Right renal pelvis (tissue), 4 donors: ENCODE results near the gene DOCK2. TPM values are rescaled to one million over a fixed set of nuclear protein-coding genes. Genes with fewer than 3 reads are reported as not detected.
"Not testable (repeated sequence)": the region's sequence is repeated elsewhere in the genome, so short reads cannot be mapped to it uniquely, and the experiment has no call there.

ENCODE experiments used
- DNase-seq, 4 donors: peaks; one replicate each; pipeline ENCODE4 v3.0.0-alpha.2; 2013; ENCODE audit warnings: low read depth in 4 of 4, low spot score in 3 of 4, missing footprints in 1 of 4
- polyA plus RNA-seq, 4 donors: library from polyadenylated mRNA; unstranded; fragments of 120-200 nt; gene quantifications; one replicate each; pipeline ENCODE4 v1.2.1, GENCODE V29; 2013; ENCODE audit not compliant: insufficient read length in 4 of 4

Gene DOCK2
- polyA plus RNA-seq, 4 donors = 2.3 to 4.0 (median 2.5) TPM

GRCh38 chr5:169809281-169809680, 172.2 kb downstream of the DOCK2 start:
- no peak for DNase-seq

DNA sequence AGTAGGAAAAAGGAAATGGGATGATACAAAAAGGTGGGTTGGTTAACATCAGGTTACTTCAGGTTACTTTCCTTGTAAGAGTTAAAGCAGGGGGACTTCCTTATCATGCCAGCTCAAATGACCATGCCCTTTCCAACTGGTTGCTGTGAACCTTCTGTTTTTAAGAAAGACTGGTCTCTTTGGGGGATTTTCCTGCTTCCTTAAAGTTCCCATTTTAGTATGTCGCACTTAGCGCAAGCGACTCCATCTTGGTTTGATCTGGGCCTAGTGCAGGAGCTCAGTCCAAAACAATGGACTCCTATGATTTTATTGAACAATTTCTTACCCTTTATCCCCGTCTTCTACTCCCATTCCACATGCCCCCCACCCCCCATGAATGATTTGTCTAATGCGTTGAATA, 173.4 kb downstream of the DOCK2 start:
- DNase-seq = no peak

- no peak for DNase-seq
Measured at GRCh38 chr5:169811023-169811422, 173.9 kb downstream of the DOCK2 start.

GRCh38 chr5:169811680-169812079, 174.6 kb downstream of the DOCK2 start:
- DNase-seq = no peak

- no peak for DNase-seq
Measured at GRCh38 chr5:169812786-169813185, 175.7 kb downstream of the DOCK2 start.

DNA sequence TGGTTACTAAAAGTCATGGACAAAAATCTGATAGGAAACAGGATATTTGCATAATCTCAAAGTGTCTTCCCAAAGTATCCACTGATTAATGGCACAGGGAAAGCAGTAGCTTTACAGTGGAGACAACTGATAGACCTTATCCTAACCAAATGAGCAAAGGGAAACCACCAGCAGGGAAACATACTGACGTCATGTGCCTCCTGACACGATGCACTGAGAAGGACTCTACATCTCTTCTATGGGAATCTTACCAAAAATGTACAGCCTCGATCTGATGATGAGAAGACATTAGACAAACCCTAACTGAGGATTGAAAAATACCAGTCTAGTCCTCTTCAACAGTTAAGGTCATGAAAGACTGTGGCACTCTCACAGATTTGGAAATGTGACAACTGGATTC, 177.0 kb downstream of the DOCK2 start:
- no peak for DNase-seq

- DNase-seq = no peak
Measured at GRCh38 chr5:169814522-169814921, 177.4 kb downstream of the DOCK2 start.

DNA sequence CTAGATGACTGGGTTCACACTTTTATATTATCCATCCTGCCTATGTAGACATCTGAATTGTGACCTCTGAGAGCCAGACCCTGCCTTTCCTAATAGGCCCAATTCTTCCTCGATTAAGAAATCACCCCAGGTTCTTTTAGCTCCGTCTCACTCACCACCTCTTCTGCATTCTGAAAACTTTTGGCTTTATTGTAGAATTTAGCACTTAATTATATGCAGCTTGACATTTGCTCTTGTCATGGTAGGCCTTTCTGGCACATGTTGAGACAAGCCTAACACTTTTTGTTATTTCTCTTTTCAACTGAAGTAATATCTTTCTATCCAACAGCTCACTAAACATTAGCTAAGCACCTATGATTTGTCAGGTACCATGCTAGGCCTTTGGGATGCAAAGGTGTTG, 180.0 kb downstream of the DOCK2 start:
- DNase-seq = no peak

DNA sequence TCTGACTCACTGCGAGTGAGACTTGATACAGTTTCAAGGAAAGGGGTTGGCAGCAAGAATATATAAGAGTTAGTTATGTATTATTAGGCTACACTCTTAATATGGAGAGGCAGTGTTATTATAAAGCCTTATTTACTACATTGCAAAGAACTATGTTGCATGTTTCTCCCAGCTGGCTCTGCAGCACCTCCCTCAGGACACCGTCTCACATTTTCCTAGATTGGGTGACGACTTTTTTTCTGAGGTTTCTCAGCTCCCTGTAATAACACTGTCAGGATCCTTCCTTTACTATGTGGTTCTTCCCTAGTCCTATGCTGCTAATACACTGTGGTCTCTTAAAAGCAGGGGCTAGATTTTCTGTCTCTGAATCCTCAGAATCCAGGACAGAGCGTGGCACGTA, 189.5 kb downstream of the DOCK2 start:
- DNase-seq = no peak

DNA sequence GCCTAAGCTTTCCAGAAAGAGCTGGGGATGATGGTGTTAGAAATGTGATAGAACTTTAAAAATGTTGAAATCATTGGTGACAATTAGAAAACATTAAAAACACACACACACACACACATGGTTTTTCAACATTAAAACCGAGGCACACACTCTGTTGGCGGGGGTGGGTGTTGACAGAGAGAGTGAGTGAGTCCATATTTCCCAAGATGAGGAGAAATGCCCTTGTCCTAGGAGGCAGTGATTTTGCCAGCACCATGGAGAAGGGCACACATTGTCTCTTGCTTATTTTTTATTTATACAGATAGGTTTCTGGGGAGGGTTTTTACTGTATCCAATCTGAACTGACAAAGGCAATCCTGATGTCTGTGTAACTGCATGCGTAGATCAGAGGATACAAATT, 190.7 kb downstream of the DOCK2 start:
- DNase-seq = no peak

DNA sequence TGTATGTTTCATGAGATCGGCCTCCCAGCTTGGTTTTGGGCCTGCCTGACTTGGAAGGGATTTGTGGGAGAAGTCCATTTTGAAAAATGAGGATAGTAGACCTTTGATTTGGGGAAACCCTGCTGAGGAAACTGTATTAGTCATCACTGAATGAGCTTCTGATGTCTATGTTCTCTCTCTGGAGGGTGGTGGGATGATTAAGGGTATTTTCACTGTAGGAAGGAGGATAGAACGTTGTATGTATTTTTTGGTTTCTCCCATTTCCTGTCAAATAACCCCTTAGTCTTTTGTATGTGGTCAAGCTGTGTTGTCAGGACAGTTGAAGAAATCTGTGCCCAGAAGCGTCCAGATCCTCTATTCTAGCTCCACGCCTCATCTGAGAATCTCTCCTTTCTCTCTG, 191.3 kb downstream of the DOCK2 start:
- no peak for DNase-seq

GRCh38 chr5:169831331-169831730, 194.3 kb downstream of the DOCK2 start:
- DNase-seq = no peak

DNA sequence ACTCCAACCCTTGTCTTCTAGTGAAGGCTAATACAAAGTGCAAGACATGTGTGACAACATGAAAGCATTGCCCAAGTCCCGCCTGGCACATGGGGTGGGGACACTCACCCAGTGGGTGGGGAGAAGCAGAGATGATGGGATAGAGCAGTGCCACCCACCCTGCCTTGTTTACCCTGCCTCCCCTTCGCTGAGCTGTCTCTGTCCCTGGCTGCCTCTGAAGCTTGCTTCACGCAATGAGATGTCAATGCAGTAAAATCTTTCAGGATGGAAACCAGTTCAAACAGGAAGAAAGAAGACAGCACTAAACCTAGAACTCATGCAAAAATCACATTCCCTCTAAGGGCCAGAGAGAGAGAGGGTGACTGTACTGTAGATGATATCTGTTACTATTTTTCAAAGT, 195.2 kb downstream of the DOCK2 start:
- DNase-seq = no peak

DNA sequence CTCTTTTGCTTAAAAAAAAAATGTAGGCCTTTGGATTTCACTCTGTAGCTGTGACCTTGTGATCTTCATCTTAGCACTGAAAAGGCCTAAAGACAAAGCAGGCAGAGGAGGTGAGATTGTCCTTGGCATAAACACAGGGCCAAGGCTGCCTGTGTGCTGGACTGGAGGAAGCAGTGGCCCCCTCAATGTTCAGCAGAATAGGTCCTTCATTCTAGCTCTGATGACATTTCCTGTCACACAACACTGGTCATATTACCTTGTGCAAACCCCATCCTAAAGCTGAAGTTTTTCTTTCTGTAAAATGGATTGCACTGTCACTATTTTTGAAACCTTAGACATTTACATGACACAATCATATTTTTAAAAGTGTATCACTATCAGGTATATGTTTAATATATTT, 195.8 kb downstream of the DOCK2 start:
- DNase-seq = no peak

DNA sequence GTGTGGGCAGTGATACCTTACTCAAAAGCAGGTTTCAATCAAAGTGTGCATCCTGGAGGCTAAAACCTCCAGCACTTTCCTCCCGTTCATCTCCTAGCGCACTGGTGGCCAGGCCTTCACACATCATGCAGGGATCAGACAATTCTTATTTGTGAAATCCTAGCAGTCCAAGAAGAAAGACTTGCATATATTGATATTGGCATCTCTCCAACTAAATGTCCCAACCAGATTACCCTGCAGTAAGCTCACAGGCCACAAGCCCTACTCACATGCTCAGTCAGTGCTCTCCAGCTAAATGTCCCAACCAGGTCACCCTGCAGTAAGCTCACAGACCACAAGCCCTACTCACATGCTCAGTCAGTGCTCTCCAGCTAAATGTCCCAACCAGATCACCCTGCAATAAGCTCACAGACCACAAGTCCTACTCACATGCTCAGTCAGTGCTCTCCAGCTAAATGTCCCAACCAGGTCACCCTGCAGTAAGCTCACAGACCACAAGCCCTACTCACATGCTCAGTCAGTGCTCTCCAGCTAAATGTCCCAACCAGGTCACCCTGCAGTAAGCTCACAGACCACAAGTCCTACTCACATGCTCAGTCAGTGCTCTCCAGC, 196.7 kb downstream of the DOCK2 start:
- DNase-seq = not testable (repeated sequence)

DNA sequence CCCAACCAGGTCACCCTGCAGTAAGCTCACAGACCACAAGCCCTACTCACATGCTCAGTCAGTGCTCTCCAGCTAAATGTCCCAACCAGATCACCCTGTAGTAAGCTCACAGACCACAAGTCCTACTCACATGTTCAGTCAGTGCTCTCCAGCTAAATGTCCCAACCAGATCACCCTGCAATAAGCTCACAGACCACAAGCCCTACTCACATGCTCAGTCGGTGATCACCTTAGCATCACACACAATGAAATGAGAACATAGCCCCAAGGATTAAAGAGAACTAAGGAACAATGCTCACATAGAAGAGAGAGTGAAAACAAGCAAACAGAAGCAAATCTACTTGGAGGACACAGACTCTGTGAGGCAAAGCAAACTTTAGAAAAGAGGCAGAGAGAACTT, 197.5 kb downstream of the DOCK2 start:
- not testable (repeated sequence) for DNase-seq

DNA sequence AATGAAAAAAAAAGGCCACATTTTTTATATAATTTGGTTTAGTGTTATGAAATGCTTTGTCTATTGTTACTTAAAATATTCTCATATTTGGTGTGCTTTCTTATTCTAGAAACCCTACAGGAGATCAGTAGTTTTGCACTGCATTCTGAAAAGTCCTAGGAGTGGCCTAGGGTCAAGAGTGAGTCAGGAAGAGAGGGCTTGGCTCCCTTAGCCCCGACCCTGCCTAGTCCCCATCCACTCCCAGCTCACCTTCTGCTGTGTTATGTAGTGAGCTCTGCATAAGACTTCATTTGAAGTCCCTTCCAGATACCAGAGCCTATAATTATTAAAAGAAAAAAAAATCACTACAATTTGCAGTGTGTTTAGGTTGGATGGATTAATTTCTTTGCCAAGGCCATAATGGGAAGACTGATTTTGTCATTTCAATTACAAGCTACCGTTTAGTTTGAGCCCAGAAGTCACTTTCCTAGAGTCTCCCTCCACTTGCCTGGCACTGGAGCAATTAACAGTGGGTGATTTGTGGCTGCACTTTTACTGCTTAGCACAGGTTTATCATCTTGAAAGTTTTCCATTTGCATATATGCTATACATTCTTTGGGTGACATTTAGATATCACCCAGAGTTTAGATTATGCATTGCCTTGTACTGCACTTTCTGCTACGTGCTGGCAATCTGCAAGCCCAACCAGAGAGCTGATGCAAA, 199.9 kb downstream of the DOCK2 start:
- no peak for DNase-seq

DNA sequence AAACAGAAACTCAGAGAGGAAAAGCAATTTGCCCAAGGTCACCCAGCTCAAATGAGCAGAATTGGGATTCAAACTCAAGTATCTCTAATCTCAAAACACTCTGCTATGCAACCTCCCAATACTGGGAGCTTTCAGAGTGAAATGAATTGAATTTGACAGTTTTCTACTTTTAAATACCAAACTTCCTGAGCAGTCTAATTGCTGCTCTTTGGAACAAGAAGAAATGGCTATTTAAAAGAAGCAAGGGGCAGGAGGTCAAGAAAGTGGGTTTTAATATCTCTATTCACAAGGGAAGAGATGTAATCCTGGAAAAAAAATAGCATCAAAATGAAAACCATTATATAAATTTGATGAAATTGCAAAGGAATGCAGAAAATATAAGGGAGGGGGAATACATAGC, 200.6 kb downstream of the DOCK2 start:
- no peak for DNase-seq

DNA sequence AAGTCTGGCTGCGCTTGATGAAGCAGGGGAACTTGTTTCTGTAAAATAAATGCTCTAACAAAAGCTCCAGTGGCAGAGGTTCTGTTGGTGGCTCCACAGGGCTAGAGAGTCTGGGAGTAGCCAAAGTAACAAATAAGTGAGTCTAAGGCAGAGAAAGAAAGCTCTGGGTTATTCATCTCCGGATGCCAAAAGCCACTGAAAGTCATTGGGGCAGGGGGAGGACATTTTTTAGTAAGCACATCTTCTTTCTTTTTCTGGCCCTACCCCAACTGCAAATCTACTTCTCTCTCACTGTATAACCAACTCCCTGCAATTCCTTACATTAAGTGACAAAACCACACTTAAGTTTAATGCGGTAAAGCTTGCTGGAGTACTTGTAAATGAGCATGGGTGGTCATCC, 201.6 kb downstream of the DOCK2 start:
- DNase-seq = no peak

DNA sequence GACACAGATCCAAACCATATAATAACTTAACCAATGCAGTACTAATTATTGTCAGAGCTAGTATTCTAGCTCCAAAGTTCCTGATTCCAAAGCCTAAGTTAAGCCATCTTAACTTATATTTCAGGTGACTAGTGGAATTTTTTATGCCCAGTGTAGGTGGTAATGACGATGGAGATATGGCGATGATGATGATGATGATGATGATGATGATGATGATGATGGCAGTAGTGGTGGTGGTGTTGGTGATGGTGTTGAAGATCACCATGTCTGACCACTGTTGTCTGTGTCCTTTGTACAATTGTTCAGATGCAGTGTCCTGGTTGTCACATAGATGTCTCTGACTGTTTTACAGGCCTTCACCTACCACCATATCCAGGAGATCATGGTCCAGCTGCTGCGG, 203.3 kb downstream of the DOCK2 start:
- DNase-seq = no peak

GRCh38 chr5:169842699-169843098, 205.6 kb downstream of the DOCK2 start:
- no peak for DNase-seq

DNA sequence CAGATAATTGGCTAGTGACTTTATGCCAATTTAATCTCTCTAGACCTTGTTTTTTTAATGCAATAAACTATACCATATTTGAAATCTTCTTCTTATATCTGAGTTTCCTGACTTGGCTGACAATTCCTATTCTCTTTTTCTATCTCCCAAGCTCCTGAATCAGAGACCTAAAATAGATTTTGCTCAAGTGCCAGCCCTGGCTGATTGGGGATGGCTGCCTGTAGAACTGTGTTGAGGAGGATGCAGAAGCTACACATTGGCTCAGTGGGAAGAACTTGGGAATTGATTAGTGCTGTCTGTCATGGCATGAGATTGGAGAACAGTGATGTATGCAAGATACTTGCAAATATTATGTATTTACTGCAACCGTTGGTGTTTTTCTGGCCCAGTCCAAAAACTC, 210.4 kb downstream of the DOCK2 start:
- DNase-seq = no peak

- DNase-seq = no peak
Measured at GRCh38 chr5:169848271-169848670, 211.2 kb downstream of the DOCK2 start.
